HCT116 (cell line): ENCODE measurements around the gene PCDHB11.

Experiments
- POLR2A ChIP-seq: IDR thresholded peaks from 2 replicates; pipeline ENCODE4 v1.7.0; 2011; ENCODE audit warnings: borderline replicate concordance; ENCODE audit not compliant: insufficient read depth, insufficient read length; ENCODE audit errors: extremely low read depth
- ZNF274 ChIP-seq: fragments of 200-500 bp; sonication (Bioruptor generic); IDR thresholded peaks from 2 replicates; pipeline ENCODE4 v1.6.1; 2014; ENCODE audit warnings: mild to moderate bottlenecking, low read depth, low read length, inconsistent platforms
- TF ChIP-seq, protein P1 (sequence below): IDR thresholded peaks from 2 replicates; pipeline ENCODE4 v1.6.1; 2012
- TF ChIP-seq, protein P2 (sequence below), 3 experiments: fragments of 200-600 bp in 1 of 3; sonication (generic) in 1 of 3; IDR thresholded peaks in 2 of 3; conservative IDR thresholded peaks in 1 of 3; 2 replicates each; pipeline ENCODE4 v1.5.1; 2012 to 2017; ENCODE audit warnings: low read depth in 2 of 3, low read length in 2 of 3, antibody characterized with exemption in 1 of 3, borderline replicate concordance in 1 of 3, control low read depth in 1 of 3, mild to moderate bottlenecking in 1 of 3, mixed read lengths in 1 of 3, mixed run types in 1 of 3, moderate library complexity in 1 of 3; ENCODE audit not compliant: insufficient read depth in 1 of 3

- TF ChIP-seq, protein P1, sequence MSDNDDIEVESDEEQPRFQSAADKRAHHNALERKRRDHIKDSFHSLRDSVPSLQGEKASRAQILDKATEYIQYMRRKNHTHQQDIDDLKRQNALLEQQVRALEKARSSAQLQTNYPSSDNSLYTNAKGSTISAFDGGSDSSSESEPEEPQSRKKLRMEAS = no peak
- TF ChIP-seq, protein P2, sequence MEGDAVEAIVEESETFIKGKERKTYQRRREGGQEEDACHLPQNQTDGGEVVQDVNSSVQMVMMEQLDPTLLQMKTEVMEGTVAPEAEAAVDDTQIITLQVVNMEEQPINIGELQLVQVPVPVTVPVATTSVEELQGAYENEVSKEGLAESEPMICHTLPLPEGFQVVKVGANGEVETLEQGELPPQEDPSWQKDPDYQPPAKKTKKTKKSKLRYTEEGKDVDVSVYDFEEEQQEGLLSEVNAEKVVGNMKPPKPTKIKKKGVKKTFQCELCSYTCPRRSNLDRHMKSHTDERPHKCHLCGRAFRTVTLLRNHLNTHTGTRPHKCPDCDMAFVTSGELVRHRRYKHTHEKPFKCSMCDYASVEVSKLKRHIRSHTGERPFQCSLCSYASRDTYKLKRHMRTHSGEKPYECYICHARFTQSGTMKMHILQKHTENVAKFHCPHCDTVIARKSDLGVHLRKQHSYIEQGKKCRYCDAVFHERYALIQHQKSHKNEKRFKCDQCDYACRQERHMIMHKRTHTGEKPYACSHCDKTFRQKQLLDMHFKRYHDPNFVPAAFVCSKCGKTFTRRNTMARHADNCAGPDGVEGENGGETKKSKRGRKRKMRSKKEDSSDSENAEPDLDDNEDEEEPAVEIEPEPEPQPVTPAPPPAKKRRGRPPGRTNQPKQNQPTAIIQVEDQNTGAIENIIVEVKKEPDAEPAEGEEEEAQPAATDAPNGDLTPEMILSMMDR (IDR thresholded peaks at IDR 0.05 in 2 of 3, conservative IDR thresholded peaks at IDR 0.05 in 1 of 3; ENCODE audit: borderline replicate concordance in 1 of 3, insufficient read depth in 1 of 3, low read depth in 2 of 3, low read length in 2 of 3) = no peak
- TF ChIP-seq POLR2A (no peak), ZNF274 (no peak)
Observed at GRCh38 chr5:141149812-141150211, 49.6 kb upstream of the PCDHB11 start, which contains the start of gene PCDHB6.
